Head of caudate nucleus (tissue), 42 donors: ENCODE results near the gene OR52N5.

Experiments used
- DNase-seq, 42 donors: peaks; one replicate each; pipeline versions ENCODE4 v3.0.0 to v3.0.0-alpha.2; 2020 to 2021; ENCODE audit warnings: mixed read lengths in 7 of 42
- intact Hi-C: fragments of 100-400 bp; cut with DNase I; formaldehyde crosslinking; loops from one replicate; pipeline ENCODE4 v1.15.0; 2022

OR52N5 gene

GRCh38 chr11:5727691-5728090 lies 55.5 kb downstream of the OR52N5 start:
- intact Hi-C loops, result no loop called here
- DNase-seq, result no peak

DNA sequence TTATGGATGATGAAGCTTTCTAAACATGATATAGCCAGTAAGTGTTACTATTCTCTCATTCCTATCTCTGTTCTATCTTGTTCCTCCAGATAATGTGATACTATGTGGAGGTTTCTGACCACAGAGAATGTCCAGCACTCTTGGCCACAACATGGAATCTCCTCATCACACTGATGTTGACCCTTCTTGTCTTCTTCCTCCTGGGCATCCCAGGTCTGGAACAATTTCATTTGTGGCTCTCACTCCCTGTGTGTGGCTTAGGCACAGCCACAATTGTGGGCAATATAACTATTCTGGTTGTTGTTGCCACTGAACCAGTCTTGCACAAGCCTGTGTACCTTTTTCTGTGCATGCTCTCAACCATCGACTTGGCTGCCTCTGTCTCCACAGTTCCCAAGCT lies 56.8 kb downstream of the OR52N5 start:
- intact Hi-C loops, result no loop called here
- DNase-seq, result no peak
